SIG-M5 (cell line): ENCODE measurements around the gene PNPLA2.

Experiments
- DNase-seq: peaks from one replicate; lab custom pipeline; 2025; lab: John Stamatoyannopoulos, UW

Gene PNPLA2

GRCh38 chr11:831118-831864 lies 12.6 kb downstream of the PNPLA2 start:
- DNase-seq, result no peak

- DNase-seq, result no peak
Measured at GRCh38 chr11:831961-832528, 13.3 kb downstream of the PNPLA2 start.

GRCh38 chr11:832529-833113 lies 13.9 kb downstream of the PNPLA2 start, which contains the start of gene CD151:
CD151 (plus strand) TSS chr11:832952; CDS start chr11:836070, 3,118 bp downstream.
- DNase-seq, result no peak

- no peak for DNase-seq
Measured at GRCh38 chr11:833114-833791, 14.5 kb downstream of the PNPLA2 start.

- DNase-seq, result no peak
Measured at GRCh38 chr11:833849-834311, 15.2 kb downstream of the PNPLA2 start.

- DNase-seq, result no peak
Measured at GRCh38 chr11:834371-835316, 15.9 kb downstream of the PNPLA2 start.

- DNase-seq, result no peak
Measured at GRCh38 chr11:836274-836673, 17.6 kb downstream of the PNPLA2 start.

GRCh38 chr11:836700-837099 lies 18.0 kb downstream of the PNPLA2 start:
- DNase-seq, result no peak

- no peak for DNase-seq
Measured at GRCh38 chr11:837189-837989, 18.7 kb downstream of the PNPLA2 start.

GRCh38 chr11:837990-838307 lies 19.2 kb downstream of the PNPLA2 start:
- no peak for DNase-seq

GRCh38 chr11:838441-839279 lies 19.9 kb downstream of the PNPLA2 start:
- no peak for DNase-seq

- no peak for DNase-seq
Measured at GRCh38 chr11:839280-839623, 20.5 kb downstream of the PNPLA2 start.

GRCh38 chr11:839875-840617 lies 21.3 kb downstream of the PNPLA2 start:
- no peak for DNase-seq

GRCh38 chr11:841981-842369 lies 23.3 kb downstream of the PNPLA2 start:
- DNase-seq, result no peak

GRCh38 chr11:842370-843002 lies 23.8 kb downstream of the PNPLA2 start, which contains the start of the genes POLR2L and TSPAN4:
POLR2L (minus strand) TSS chr11:842529; CDS start chr11:842508, 21 bp downstream.
TSPAN4 (plus strand) TSS chr11:842852; CDS start chr11:850305, 7,453 bp downstream.
- no peak for DNase-seq

- no peak for DNase-seq
Measured at GRCh38 chr11:843086-843734, 24.5 kb downstream of the PNPLA2 start.

- DNase-seq, result no peak
Measured at GRCh38 chr11:843818-844692, 25.3 kb downstream of the PNPLA2 start.
